IMR-90 (cell line): Measurements from ENCODE around the gene ZNF524. TPM values are rescaled to one million over a fixed set of nuclear protein-coding genes. Genes with fewer than 3 reads are reported as not detected.

Experiments
- ATAC-seq: fragments of 200-7000 bp; cut with Tn5 transposase; 2 replicates; pipeline ENCODE4 v1.9.1; 2020; ENCODE audit warnings: low read depth, mild to moderate bottlenecking, moderate library complexity
- BruUV-seq: library from RNA; stranded (reverse); fragments of 400-500 nt; replicated peaks from 2 replicates; lab custom pipeline; 2021; lab: Mats Ljungman, UMichigan
- CTCF ChIA-PET: fragments of 300-600 bp; formaldehyde crosslinking; extraction: SDS; loops from one replicate; lab custom pipeline; 2021; ENCODE audit warnings: antibody characterized with exemption; lab: Yijun Ruan, JAX
- POLR2A ChIA-PET: fragments of 300-600 bp; sonication (Branson Sonifier 250); formaldehyde crosslinking; loops from one replicate; lab custom pipeline; 2022; ENCODE audit warnings: antibody characterized with exemption; ENCODE audit not compliant: unreplicated experiment; lab: Charles Lee
- DNase-seq: peaks from one replicate; pipeline ENCODE4 v3.0.0; 2013
- H2AFZ ChIP-seq: replicated peaks from 2 replicates; pipeline ENCODE3; 2013; ENCODE audit warnings: low read length, mild to moderate bottlenecking; ENCODE audit not compliant: poor library complexity
- H2AK5ac ChIP-seq: 2 replicates; pipeline ENCODE4 v1.6.1; 2013; ENCODE audit warnings: low read depth, low read length, inconsistent platforms
- H2AK9ac ChIP-seq: replicated peaks from 2 replicates; pipeline ENCODE3; 2013; ENCODE audit warnings: mild to moderate bottlenecking, low read depth, low read length, moderate library complexity; ENCODE audit not compliant: poor library complexity
- H2BK120ac ChIP-seq: 2 replicates; pipeline ENCODE4 v1.6.1; 2013; ENCODE audit warnings: low read depth, low read length, inconsistent platforms
- H2BK15ac ChIP-seq: 3 replicates; pipeline ENCODE4 v1.6.1; 2013; ENCODE audit warnings: low read depth, low read length, inconsistent platforms
- H2BK20ac ChIP-seq: 2 replicates; pipeline ENCODE4 v1.6.1; 2013; ENCODE audit warnings: low read depth, mild to moderate bottlenecking, inconsistent platforms, low read length, moderate library complexity
- H2BK5ac ChIP-seq: 2 replicates; pipeline ENCODE4 v1.6.1; 2013; ENCODE audit warnings: mild to moderate bottlenecking, low read depth, low read length, inconsistent platforms; ENCODE audit not compliant: poor library complexity, severe bottlenecking
- H3K14ac ChIP-seq: replicated peaks from 2 replicates; pipeline ENCODE4 v1.6.1; 2013; ENCODE audit warnings: low read depth, low read length, inconsistent platforms
- H3K18ac ChIP-seq: 2 replicates; pipeline ENCODE4 v1.6.1; 2013; ENCODE audit warnings: low read depth, low read length, control low read depth
- H3K23ac ChIP-seq: 2 replicates; pipeline ENCODE4 v1.6.1; 2013; ENCODE audit warnings: low read depth, low read length, inconsistent platforms
- H3K27ac ChIP-seq: 2 replicates; pipeline ENCODE4 v1.5.1; 2013; ENCODE audit warnings: mild to moderate bottlenecking, control low read depth, low read length; ENCODE audit not compliant: insufficient read depth
- H3K27me3 ChIP-seq: 2 replicates; pipeline ENCODE4 v1.6.1; 2013; ENCODE audit warnings: low read length; ENCODE audit not compliant: control insufficient read depth, insufficient read depth
- H3K36me3 ChIP-seq: 2 replicates; pipeline ENCODE4 v1.6.1; 2013; ENCODE audit warnings: low read length, mixed read lengths; ENCODE audit not compliant: control insufficient read depth, insufficient read depth
- H3K4ac ChIP-seq: 2 replicates; pipeline ENCODE4 v1.6.1; 2013; ENCODE audit warnings: low read depth, low read length, inconsistent platforms
- H3K4me1 ChIP-seq: 2 replicates; pipeline ENCODE4 v1.6.1; 2013; ENCODE audit warnings: low read length, mixed read lengths; ENCODE audit not compliant: control insufficient read depth, insufficient read depth
- H3K4me2 ChIP-seq: 2 replicates; pipeline ENCODE4 v1.6.1; 2013; ENCODE audit warnings: low read depth, mild to moderate bottlenecking, control low read depth, low read length, moderate library complexity
- H3K4me3 ChIP-seq: 2 replicates; pipeline ENCODE4 v1.5.1; 2013; ENCODE audit warnings: low read depth, mild to moderate bottlenecking, control low read depth, low read length, moderate library complexity; ENCODE audit not compliant: insufficient read depth
- H3K56ac ChIP-seq: 2 replicates; pipeline ENCODE4 v1.6.1; 2013; ENCODE audit warnings: low read length, inconsistent platforms; ENCODE audit not compliant: insufficient read depth; ENCODE audit errors: extremely low read depth
- H3K79me1 ChIP-seq, 2 experiments: 2 replicates each; pipeline ENCODE4 v1.6.1; 2013; ENCODE audit warnings: low read length in 2 of 2, inconsistent platforms in 1 of 2, low read depth in 1 of 2
- H3K9ac ChIP-seq: 2 replicates; pipeline ENCODE4 v1.6.1; 2013; ENCODE audit warnings: low read depth, low read length, control low read depth
- H3K9me1 ChIP-seq: 2 replicates; pipeline ENCODE4 v1.6.1; 2013; ENCODE audit warnings: low read length, inconsistent platforms; ENCODE audit not compliant: insufficient read depth
- H3K9me3 ChIP-seq: 2 replicates; pipeline ENCODE4 v1.6.1; 2013; ENCODE audit warnings: low read length; ENCODE audit not compliant: control insufficient read depth, insufficient read depth
- H4K20me1 ChIP-seq: 2 replicates; pipeline ENCODE4 v1.6.1; 2013; ENCODE audit warnings: low read length, inconsistent platforms; ENCODE audit not compliant: insufficient read depth
- H4K5ac ChIP-seq: 2 replicates; pipeline ENCODE4 v1.6.1; 2013; ENCODE audit warnings: mild to moderate bottlenecking, low read depth, low read length, control low read depth
- H4K8ac ChIP-seq, 2 experiments: 2 replicates each; pipeline ENCODE4 v1.6.1; 2013; ENCODE audit warnings: low read depth in 2 of 2, low read length in 2 of 2, control low read depth in 1 of 2, inconsistent platforms in 1 of 2
- H4K91ac ChIP-seq: 2 replicates; pipeline ENCODE4 v1.6.1; 2013; ENCODE audit warnings: low read depth, low read length, inconsistent platforms; ENCODE audit not compliant: insufficient read depth
- BHLHE40 ChIP-seq: fragments of 150-350 bp; IDR thresholded peaks from 2 replicates; pipeline ENCODE4 v1.6.1; 2016; ENCODE audit warnings: mild to moderate bottlenecking, low read depth, low read length
- CEBPB ChIP-seq: IDR thresholded peaks from 2 replicates; pipeline ENCODE4 v1.6.1; 2012; ENCODE audit warnings: low read depth, low read length, improper control_type of control experiment
- CHD1 ChIP-seq: IDR thresholded peaks from 2 replicates; pipeline ENCODE4 v1.6.1; 2012; ENCODE audit warnings: low read depth, low read length, improper control_type of control experiment
- ELK1 ChIP-seq: fragments of 150-350 bp; IDR thresholded peaks from 2 replicates; pipeline ENCODE4 v1.6.1; 2016; ENCODE audit warnings: low read depth, mild to moderate bottlenecking, low read length, moderate library complexity, borderline replicate concordance
- FOS ChIP-seq: fragments of 150-350 bp; IDR thresholded peaks from 2 replicates; pipeline ENCODE4 v1.6.1; 2016; ENCODE audit warnings: low read depth, low read length
- MAFK ChIP-seq: IDR thresholded peaks from 2 replicates; pipeline ENCODE4 v1.6.1; 2012; ENCODE audit warnings: low read depth, low read length, improper control_type of control experiment
- MAZ ChIP-seq: IDR thresholded peaks from 2 replicates; pipeline ENCODE4 v1.6.1; 2012; ENCODE audit warnings: low read depth, mild to moderate bottlenecking, low read length, improper control_type of control experiment, moderate library complexity, borderline replicate concordance
- NFE2L2 ChIP-seq: fragments of 150-350 bp; IDR thresholded peaks from 2 replicates; pipeline ENCODE4 v1.6.1; 2016; ENCODE audit warnings: low read depth, mild to moderate bottlenecking, low read length
- POLR2A ChIP-seq: IDR thresholded peaks from 2 replicates; pipeline ENCODE4 v1.6.1; 2012; ENCODE audit warnings: mild to moderate bottlenecking, low read depth, low read length
- RAD21 ChIP-seq: IDR thresholded peaks from 2 replicates; pipeline ENCODE4 v1.6.1; 2012; ENCODE audit warnings: low read length, improper control_type of control experiment
- RCOR1 ChIP-seq: IDR thresholded peaks from 2 replicates; pipeline ENCODE4 v1.6.1; 2012; ENCODE audit warnings: mild to moderate bottlenecking, low read length, improper control_type of control experiment; ENCODE audit not compliant: insufficient replicate concordance
- RFX5 ChIP-seq: IDR thresholded peaks from 2 replicates; pipeline ENCODE4 v1.8.0; 2012; ENCODE audit warnings: low read depth, mild to moderate bottlenecking, low read length, moderate library complexity
- WGBS, 2 experiments: methylation state at CpG; one replicate each; pipeline versions ENCODE4 v1.1.5 to v1.1.7; 2013; ENCODE audit warnings: missing lambda C conversion rate in 2 of 2; ENCODE audit not compliant: insufficient read length in 1 of 2; ENCODE audit errors: extremely low coverage in 2 of 2; 5-methylcytosine and 5-hydroxymethylcytosine counted together
- dilution Hi-C: fragments of 300-500 bp; cut with HindIII; formaldehyde crosslinking; loops from one replicate; pipeline ENCODE4 v1.14.3; 2018; ENCODE audit warnings: low sequenced_read_pairs; ENCODE audit not compliant: unreplicated experiment
- in situ Hi-C: fragments of 300-500 bp; cut with MboI; formaldehyde crosslinking; loops from 3 replicates; pipeline ENCODE4 v1.14.3; 2019; ENCODE audit warnings: low sequenced_read_pairs, inconsistent platforms, mixed read lengths
- intact Hi-C: fragments of 100-400 bp; cut with micrococcal nuclease; formaldehyde crosslinking; loops from 2 replicates; pipeline ENCODE4 v1.10.0; 2022
- polyA plus RNA-seq, 3 experiments: library from polyadenylated mRNA; depleted of rRNA; stranded (reverse); fragments of >200 nt; gene quantifications; 2 replicates each; pipeline ENCODE4 v1.2.3, GENCODE V29; 2012; ENCODE audit warnings: low replicate concordance in 1 of 3
- total RNA-seq: library from RNA; depleted of rRNA; stranded (reverse); fragments of >200 nt; gene quantifications from 2 replicates; pipeline ENCODE4 v1.2.3, GENCODE V29; 2012
- TF ChIP-seq, protein P1 (sequence below): conservative IDR thresholded peaks from 2 replicates; pipeline ENCODE4 v1.5.1; 2012; ENCODE audit warnings: mild to moderate bottlenecking, low read depth, low read length, improper control_type of control experiment

The ZNF524 gene
- total and polyA plus RNA-seq, 2 of the 4 experiments (the other 2 are of a cell fraction) = 2.3 to 6.6 TPM

- Histone ChIP-seq H3K14ac (no peak overlapping the region), H3K23ac (no peak overlapping the region), H4K91ac (no peak overlapping the region), H2BK15ac (no peak overlapping the region), H2AK5ac (no peak overlapping the region), H3K4ac (no peak overlapping the region), H4K5ac (no peak overlapping the region), H3K4me2 (no peak overlapping the region), H3K9ac (no peak overlapping the region), H3K18ac (no peak overlapping the region), H3K27me3 (no peaks in the 10 kb centered on the region), H3K36me3 (peaks cover 42% of the 10 kb centered on the region), H3K9me3 (no peaks in the 10 kb centered on the region), H3K56ac (no peak overlapping the region), H2AFZ (no peak overlapping the region), H3K4me1 (no peaks in the 10 kb centered on the region), H4K8ac (no peak overlapping the region), H2BK5ac (no peak overlapping the region), H3K4me3 (no peak overlapping the region), H4K20me1 (no peaks in the 10 kb centered on the region), H3K79me1 (peaks cover 1 to 13% of the 10 kb centered on the region in 2 experiments), H3K27ac (no peak overlapping the region), H3K9me1 (peaks cover 3% of the 10 kb centered on the region; the same call in 1 of the 2 replicates), H2BK20ac (no peak overlapping the region), H2AK9ac (no peak overlapping the region), H2BK120ac (no peak overlapping the region)
- TF ChIP-seq FOS = no peak
- no peak for TF ChIP-seq MAFK
- TF ChIP-seq BHLHE40 = no peak
- no peak for TF ChIP-seq NFE2L2
- TF ChIP-seq RFX5 = no peak
- TF ChIP-seq RAD21 = no peak
- TF ChIP-seq POLR2A = no peak
- no peak for TF ChIP-seq CEBPB
- TF ChIP-seq CHD1 = no peak
- TF ChIP-seq, protein P1, sequence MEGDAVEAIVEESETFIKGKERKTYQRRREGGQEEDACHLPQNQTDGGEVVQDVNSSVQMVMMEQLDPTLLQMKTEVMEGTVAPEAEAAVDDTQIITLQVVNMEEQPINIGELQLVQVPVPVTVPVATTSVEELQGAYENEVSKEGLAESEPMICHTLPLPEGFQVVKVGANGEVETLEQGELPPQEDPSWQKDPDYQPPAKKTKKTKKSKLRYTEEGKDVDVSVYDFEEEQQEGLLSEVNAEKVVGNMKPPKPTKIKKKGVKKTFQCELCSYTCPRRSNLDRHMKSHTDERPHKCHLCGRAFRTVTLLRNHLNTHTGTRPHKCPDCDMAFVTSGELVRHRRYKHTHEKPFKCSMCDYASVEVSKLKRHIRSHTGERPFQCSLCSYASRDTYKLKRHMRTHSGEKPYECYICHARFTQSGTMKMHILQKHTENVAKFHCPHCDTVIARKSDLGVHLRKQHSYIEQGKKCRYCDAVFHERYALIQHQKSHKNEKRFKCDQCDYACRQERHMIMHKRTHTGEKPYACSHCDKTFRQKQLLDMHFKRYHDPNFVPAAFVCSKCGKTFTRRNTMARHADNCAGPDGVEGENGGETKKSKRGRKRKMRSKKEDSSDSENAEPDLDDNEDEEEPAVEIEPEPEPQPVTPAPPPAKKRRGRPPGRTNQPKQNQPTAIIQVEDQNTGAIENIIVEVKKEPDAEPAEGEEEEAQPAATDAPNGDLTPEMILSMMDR = no peak
- TF ChIP-seq MAZ = no peak
- TF ChIP-seq RCOR1 = no peak
- no peak for TF ChIP-seq ELK1
- in situ Hi-C loops = no loop called here
- WGBS, 2 experiments = 85% methylated on average over 44 of the region's 68 CpGs; no CpG with 5 or more reads in 1 of the 2 experiments
- dilution Hi-C loops = no loop called here
- ChIA-PET CTCF (no interaction called here), POLR2A (no interaction called here)
- BruUV-seq = no TSS peak
- intact Hi-C loops = no loop called here
- ATAC-seq (no peak), DNase-seq (no peak)
Observed at GRCh38 chr19:55593096-55593772, 6.9 kb upstream of the ZNF524 start.
